ENCODE data around the gene SIX2. TPM values are rescaled to one million over a fixed set of nuclear protein-coding genes. Genes with fewer than 3 reads are reported as not detected.

The SIX2 gene
- total RNA-seq, 4 donors from 2014 or later = 0.14 to 0.32 TPM; not detected in 2

DNA sequence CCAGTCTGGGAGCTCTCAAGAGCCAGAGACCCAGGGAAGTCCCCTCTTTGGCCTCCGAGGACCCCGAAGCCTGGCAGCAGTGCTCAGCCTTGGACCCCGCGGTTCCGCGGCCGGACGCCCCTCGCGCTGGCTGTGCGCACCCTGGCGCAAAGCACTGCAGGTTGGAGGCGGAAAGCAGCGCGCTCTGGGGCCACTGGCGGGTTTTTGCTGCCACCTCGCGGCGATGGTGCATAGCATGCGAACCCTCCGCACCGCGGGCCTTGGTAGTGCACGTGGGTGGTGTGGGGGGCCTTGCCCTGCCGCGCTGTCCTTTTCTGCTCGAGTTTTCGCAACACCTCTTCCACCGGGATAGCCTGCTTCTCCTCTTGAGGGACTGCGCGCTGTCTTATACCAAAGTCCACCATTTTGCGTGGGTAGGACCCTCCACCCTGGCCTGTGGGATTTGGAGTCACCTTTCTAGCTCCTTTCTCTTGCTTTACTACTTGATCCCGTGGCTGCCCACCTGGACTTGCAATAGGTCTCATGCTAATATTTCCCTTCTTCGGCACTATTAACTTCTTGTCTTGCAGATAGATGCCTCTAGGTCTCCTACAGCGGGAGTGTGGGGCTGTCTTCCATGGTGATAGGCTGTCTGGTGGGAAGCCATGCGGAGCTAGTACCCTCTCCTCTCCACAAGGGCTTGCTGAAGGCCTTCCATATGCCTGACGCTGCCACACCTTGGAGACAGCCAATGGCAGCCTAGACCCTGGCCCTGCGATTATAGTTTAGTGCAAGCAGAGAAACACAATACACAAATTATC lies 53.5 kb downstream of the SIX2 start:
- 11 to 40% methylated on average over 6 to 38 of the region's 38 CpGs for WGBS, 2 donors (ENCODE audit: low coverage in 1 of 2)
- TF ChIP-seq EP300 (IDR thresholded peaks at IDR 0.05; ENCODE audit: low read depth) = no peak
- TF ChIP-seq, protein P1, sequence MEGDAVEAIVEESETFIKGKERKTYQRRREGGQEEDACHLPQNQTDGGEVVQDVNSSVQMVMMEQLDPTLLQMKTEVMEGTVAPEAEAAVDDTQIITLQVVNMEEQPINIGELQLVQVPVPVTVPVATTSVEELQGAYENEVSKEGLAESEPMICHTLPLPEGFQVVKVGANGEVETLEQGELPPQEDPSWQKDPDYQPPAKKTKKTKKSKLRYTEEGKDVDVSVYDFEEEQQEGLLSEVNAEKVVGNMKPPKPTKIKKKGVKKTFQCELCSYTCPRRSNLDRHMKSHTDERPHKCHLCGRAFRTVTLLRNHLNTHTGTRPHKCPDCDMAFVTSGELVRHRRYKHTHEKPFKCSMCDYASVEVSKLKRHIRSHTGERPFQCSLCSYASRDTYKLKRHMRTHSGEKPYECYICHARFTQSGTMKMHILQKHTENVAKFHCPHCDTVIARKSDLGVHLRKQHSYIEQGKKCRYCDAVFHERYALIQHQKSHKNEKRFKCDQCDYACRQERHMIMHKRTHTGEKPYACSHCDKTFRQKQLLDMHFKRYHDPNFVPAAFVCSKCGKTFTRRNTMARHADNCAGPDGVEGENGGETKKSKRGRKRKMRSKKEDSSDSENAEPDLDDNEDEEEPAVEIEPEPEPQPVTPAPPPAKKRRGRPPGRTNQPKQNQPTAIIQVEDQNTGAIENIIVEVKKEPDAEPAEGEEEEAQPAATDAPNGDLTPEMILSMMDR (IDR thresholded peaks at IDR 0.05) = peak; percentile 81 to 91 (median 82)
- Histone ChIP-seq H3K4me1 (peaks cover 14 to 31% (median 26%) of the 10 kb centered on the region in 4 donors), H3K9me3 (no peaks in the 10 kb centered on the region), H3K27ac (no peak overlapping the region), H3K27me3 (peaks cover 87% of the 10 kb centered on the region), H3K4me3 (peak overlapping the region in 1 of 4 donors; percentile 25), H3K36me3 (no peaks in the 10 kb centered on the region)
- DNase-seq = peak; percentile 72
- intact Hi-C loops (cut with DNase I; ENCODE audit: low total_unique reads) = no loop called here
- in situ Hi-C loops (cut with MboI; ENCODE audit: low pct_ligation_motif_present in 1 of 4, low pct_unique_long_range_greater_than_20kb in 1 of 4, low sequenced_read_pairs in 3 of 4) = loop anchor here (10.0 to 25.0 kb wide), 4 partner anchors 468 to 918 kb away; no protein-coding TSS in a partner anchor

Other genes with a start within 250 kb of the SIX2 start
- not detected for gene SIX3, start 67.8 kb downstream of the SIX2 start, total RNA-seq